Stimulated activated CD8-positive, alpha-beta memory T cell treated with anti-CD3 and anti-CD28 coated beads, Interleukin-4, amount 100 ng/mL, for 24 hours (primary cell): ENCODE measurements around the gene SEZ6L.
A peak's percentile ranks its signal among the peaks of the same experiment; 100 is the strongest.

Experiments used
- DNase-seq: peaks from one replicate; pipeline ENCODE4 v3.0.0-alpha.2; 2020; ENCODE audit warnings: low read depth

SEZ6L gene

DNA sequence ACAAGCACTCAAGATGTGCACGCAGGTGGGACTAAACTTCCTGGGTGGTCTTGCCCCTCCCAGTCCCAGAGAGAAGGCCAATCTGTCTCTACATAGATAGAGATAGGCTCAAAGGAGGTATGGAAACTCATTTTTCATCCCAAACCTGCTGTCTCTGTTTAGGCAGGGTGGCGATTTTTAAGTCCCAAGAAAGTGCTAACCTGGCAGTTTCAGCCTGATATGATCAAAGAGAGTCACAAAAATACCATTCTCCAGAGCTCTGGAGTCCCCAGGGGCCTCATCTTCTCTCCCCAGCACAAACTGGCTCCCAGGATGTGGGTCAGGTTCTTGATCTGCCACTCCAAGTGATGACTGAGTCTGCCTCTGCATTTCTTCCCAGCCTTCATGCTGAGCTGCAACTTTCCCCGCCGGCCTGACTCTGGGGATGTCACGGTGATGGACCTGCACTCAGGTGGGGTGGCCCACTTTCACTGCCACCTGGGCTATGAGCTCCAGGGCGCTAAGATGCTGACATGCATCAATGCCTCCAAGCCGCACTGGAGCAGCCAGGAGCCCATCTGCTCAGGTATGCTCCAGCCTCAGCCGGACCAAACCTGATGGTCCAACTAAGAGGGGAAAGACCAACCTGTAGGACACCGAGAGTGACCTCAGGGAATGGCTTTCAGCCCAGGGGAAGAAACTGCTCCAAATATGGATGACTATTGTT is 129.5 kb downstream of the SEZ6L start:
- DNase-seq: no peak

DNA sequence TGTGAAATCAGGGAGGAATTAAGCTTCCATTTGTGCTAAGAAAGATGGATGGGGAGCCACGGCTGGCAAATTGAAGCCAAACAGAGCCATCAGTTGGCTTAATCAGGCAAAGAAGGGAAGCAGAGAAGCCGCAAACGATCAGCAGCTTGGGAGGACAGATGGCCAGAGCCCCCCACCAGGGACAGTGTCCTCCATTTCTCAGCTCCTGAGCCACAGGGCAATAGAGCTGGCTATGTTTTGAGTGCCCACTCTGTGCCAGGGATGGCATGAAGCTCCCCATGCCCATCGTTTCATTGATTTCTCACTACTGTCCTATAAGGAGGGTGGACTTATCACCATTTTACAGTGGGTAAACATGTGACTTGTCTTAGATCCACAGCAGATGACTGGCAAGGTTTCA is 133.5 kb downstream of the SEZ6L start:
- DNase-seq: no peak

DNA sequence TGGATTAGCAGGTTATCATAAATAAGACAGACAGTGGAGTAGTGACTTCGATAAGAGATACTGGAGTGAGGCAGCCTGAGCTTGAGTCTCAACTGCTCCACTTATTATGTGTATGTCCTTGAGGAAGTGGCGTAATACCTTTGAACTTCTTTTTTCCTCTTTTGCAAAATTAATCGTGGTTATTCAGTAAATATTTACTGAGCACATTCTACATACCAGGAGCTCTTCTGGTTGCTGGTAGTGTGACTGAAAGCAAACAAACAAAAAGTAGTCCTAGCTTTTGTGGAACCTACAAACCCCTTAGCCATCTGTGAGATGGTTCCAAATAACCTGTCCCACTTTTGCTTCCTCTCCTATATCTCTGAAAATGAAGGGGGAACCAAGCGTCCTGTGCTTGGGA is 134.2 kb downstream of the SEZ6L start:
- DNase-seq: no peak

DNA sequence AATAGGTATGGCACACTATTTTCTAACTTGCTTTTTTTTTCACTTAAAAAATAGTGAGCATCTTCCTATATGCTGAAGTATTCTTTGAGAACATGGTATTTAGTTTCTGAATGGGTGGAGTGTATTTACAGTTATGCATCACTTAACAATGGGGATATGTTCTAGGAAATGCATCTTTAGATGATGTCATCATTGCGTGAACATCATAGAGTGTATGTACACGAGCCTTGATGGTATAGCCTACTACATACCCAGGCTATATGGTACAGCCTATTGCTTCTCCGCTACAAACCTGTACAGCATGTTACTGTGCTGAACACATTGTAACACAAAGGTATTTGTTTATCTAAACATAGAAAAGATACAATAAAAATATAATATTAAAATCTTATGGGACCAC is 135.5 kb downstream of the SEZ6L start:
- no peak for DNase-seq

DNA sequence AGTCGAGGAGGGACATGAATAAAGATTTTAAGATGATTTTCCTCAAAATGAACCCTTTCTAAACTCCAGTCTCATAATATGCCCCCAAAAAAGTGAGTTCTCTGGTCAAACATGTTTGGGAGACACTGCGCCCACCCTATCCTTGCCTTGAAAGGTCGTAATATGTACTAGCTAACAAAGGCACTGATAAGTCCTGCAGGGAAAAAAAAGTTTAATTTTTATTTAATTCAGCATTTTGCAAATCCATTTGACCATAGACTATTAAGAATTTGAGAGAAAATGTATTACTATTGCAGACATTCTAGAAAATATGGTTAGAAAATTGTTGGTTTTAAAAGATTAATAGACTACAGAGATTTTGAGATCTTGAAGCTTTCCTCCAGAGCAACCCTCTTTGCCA is 139.2 kb downstream of the SEZ6L start:
- DNase-seq: no peak

DNA sequence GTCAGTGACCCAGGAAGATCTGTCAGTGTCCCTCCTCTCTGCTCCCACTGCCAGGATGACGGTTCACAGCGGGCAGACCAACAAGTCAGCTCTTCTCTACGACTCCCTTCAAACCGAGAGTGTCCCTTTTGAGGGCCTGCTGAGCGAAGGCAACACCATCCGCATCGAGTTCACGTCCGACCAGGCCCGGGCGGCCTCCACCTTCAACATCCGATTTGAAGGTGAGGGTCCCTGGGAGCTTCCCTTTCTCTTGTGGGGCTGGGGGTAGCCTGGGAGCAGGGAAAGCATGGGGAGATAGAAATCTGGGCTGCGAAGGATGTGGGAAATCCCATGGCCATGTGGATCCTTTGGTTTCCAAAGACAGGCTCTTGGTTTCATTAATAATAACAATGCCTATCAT is 141.4 kb downstream of the SEZ6L start:
- DNase-seq: no peak

DNA sequence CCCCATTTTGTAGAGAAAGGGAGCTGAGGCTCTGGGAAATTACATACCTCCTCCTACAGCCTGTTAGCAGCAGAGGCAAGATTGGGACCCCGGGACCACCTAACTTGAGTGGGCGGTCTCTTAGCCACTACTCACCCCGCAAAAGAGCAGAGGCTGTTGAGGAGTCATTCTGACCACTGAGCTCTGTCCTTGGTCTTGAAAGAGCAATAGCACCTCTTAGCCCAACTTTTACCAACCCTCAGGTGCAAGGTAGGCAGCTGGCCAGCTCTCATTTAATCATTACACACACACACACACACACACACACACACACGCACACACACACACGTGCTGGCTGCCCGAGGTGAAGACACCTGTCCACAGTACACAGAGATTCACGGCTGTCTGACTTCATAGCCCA is 144.0 kb downstream of the SEZ6L start:
- no peak for DNase-seq

DNA sequence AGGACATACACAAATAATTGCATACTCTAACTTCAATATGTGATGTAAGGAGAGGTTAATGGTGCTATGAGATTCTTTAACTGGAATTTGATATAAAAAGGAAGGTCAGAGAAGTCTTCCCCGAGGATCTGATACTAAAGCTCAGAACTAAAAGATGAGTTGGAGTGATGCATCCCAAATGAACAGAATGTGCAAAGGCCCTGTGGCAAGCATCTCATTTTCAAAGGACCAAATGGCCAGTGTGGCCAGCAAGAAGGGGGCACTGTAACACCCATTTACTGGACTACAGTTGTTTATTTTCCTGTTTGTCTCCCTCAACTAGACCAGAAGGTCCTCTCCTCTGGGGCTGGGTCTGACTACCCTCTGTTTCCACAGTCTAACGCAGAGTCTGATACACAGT is 144.9 kb downstream of the SEZ6L start:
- DNase-seq: no peak

DNA sequence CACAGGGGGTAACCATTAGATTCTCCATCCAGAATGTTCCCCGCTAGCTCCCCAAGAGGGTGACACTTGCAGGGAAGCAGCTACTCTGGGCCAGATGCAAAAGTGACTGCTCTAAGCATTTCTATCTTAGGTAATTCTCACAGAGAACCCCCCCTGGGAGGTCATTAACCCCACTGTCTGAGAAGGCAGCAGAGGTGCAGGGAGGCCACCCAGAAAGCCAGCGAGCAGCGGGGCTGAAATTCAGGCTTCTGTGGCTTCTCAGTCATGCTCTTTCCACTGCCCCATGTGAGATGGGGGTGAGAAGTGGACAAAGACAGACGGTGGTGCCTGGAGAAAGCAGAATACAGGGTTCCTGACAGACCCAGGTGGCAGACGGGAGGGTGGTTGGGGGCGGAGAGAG is 145.4 kb downstream of the SEZ6L start:
- DNase-seq: no peak

DNA sequence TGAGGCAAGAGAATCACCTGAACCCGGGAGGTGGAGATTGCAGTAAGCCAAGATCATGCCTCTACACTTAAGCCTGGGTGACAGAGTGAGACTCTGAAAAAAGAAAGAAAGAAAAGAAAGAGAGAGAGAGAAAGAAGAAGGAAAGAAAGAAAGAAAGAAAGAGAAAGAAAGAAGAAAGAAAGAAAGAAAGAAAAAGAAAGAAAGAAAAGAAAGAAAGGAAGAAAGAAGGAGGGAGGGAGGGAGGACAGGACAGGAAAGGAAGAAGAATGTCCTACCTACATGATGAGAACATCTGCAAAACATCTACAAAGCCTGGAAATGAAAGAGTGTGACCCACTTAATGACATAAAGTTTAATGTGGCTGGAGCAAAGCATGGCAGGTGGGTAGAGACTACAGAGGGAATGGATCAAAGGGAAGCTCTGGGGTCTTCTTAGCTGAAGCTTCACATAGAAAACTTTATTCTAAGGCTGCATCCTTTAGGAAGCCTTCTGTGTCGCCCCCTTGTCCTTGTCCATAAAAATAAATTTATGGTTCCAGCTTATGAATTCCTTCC is 147.5 kb downstream of the SEZ6L start:
- DNase-seq: no peak

DNA sequence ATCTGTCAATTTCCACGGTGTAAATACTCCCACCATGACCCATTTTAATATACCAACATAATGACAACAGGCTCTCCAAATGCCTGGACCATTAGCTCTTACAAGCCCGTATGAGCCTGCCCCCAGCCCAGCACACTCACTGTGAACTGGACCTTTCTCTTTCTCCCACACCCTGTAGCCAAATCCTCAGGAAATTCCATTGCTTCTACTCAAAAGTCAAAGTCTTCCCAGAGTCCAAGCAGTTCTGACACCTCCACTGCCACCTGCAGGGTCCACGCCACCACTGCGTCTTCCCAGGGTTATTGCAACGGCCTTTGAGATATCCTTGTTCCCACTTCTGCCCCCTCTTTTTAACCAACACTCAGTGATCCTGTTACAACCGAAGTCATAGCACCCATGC is 149.7 kb downstream of the SEZ6L start:
- no peak for DNase-seq

DNA sequence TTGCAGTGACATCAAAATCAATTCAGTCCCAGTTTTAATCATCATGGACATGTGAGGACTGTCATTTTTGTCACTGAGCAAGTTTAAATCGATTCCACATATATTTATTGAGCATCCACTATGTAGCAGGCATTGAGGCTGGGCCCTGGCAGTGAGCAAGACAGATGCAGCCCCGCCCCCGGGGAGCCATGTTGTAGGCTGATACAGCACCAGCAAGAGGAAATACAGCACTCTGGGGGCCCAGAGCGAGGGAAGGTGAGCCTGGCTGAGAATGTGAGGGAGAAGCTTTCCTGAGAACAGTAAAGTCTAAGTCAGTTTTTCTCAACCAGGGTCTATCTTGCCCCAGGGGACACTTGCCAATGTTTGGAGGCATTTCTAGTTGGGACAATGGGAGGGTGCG is 151.2 kb downstream of the SEZ6L start:
- no peak for DNase-seq

DNA sequence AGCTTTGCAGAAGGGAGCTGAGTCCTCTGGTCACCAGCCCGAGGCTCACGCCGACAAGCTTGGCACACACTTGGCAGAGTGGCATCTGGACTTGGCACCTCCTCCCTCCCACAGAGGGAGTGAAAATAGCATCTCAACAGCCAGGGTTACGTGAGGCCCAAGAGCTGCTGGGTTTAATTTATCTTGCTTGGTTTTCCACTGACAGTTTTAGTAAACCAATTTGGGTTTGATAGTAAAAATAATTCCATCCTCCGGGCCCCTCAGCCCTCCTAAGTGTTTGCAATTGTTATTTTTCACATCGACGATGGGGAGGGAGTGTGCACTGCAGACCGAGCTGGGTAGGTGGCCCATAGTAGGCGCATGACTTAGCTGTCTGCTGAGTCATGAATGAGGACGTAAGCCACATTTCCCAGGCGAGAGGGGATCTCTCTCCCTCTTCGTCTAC is 152.2 kb downstream of the SEZ6L start:
- no peak for DNase-seq

DNA sequence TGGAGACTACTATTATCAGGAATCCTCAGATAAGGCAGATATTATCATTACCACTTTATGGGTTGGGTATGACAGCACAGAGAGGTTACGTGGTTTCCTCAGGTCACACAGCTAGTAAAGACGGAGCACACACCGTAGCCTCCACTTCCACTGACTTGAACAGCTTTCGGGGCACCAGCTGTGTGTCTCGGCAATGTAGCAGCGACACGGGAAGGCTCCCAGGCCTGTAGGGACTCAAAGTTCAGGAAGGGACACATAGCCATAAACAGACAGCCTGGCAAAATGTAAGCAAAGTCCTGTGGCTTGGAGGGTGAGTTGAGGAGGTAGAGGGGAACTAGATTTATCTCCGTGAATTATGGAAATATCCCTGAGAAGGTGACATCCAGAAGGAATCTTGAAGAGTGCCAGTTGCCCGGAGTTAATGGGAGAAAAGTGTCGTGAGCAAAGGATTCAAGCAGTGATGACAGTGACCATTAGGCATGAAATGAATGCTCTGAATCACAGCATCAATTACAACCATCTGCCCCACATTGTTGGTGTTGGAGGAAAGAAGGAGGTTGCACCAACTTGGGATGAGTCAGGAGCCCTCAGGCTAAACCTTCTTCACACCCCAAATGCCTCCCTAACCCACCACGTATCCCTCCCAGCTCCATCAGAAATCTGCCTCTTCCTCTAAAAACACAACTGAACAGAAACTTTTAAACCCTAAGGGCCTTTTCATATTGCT is 153.1 kb downstream of the SEZ6L start:
- no peak for DNase-seq

DNA sequence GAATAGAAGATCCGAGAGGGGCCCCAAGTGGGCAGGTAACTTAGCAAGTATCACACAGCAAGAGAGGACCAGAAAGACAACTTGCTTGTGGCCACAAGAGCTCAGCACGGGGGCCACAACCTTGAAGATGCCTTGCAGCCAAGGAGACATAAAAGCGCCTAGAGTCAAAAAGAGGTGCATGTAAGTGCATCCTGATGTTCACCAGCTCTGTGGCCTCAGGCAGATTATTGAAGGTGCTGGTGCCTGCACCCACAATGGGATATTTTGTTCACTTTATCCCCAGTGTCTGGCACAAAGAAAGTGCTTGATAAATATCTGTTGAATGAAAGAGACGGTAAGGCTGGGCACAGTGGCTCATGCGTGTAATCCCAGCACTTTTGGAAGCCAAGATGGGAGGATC is 153.8 kb downstream of the SEZ6L start:
- DNase-seq: no peak

DNA sequence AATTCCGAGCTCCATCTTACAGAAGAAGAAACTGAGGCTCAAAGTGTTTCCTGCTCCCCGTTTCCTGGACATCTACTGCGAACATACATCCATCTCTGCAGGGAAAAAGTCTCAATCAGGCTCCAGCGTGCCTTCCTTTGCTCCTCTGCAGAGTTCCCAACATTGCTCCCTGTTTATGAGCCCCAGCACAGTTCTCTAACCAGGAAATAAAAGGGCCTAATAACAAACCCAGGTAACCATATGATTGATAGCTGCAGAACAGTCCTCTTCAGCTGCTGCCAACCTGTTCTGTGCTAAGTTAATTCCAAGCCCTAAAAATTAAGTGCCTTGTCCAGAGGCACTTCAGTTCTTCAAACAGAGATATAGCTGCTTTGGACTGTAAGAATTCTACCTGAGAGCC is 154.9 kb downstream of the SEZ6L start:
- DNase-seq: no peak

DNA sequence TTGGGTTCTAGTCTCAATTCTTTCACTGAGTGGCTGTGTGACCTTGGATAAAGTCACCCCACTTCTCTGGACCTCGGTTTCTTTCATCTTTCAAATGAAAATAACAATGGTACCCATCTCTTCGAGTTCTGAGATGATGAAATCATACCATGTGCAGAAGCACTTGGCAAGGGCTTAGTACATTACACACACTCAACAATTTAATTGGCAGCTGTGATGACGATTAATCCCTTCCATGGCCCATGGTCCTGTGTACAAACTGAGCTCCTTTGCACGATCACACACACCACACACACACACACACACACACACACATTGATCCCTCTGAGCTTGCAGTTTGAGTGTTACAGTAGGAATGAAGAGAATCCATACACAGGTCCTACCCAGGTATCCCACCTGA is 156.4 kb downstream of the SEZ6L start:
- no peak for DNase-seq

DNA sequence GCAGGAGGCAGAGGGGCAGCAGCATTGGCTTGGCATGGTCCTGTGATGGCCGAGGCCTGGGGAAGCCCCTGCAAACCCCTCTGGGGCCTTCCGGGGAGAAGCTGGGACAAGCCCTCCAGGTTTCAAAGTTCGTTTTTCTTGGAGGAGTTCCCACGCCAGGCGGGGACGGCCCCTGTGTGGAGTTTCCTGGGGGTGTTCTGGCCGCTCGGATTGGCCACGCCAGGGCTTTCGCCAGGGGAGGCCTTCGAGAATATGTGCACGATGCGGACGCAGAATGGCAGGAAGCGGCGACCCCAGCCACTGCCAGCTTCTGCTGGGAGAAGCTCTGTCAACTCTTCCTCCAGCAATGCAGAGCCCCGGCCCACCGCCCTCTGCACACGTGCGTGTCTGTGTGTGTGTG is 157.5 kb downstream of the SEZ6L start:
- no peak for DNase-seq

DNA sequence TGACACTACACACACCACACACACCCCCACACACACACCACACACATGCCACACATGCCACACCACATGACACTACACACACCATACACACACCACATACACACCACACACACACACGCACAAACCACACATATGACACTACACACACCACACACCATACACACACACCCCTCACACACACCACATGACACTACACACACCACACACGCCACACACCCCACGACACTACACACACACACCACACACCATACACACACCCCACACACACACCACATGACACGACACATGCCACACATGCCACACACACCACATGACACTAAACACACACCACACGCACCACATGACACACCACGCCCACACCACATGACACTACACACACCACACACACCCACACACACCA is 158.0 kb downstream of the SEZ6L start:
- DNase-seq: no peak

DNA sequence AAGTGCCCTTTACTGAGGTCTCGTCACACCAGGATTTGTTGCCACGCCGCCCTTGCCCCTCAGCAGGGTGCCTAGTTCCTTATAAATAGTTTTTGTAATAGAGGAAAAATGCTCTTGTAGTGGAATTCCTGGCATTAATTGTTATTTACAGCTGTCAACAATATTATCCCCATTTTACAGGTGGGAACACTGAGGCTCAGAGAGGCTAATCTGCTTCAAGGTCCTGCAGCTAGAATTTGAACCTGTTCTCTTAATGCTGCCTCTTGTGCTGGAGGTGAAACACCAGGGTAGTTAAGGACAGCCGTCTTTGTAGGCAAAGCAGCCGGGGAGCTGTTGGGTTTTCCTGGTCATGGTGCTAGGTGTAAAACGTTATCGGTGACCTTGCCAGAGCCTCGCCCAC is 159.0 kb downstream of the SEZ6L start:
- DNase-seq: no peak

DNA sequence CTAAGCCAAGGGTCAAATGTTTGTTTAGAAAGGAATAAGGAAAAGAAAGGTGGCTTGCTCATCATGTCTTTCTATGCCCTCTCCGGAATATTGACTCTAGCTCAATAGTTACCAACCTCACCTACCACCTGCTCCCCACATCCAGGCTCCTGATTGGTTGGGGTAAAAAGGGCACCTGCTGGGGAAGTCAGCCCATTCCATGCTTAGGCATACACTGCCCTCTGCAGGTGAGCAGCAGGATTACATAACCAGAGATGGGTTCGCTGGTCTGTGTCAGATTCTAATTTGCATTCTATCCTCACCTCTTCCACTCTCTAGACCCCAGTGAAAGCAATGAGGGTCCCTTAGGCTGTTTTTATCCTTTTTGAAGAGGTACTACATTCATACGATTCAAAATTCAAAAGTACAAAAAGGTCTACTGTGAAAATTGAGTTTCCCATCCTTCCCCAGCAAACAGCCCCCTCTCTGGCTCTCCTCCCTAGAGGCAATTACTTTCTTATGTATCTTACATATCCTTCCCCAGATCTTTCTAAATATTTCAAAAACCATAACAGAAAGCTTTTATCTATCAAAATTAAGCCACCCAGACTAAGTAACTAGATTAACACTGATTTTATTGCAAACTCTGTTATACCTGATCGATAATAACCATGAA is 161.8 kb downstream of the SEZ6L start:
- peak; percentile 17 for DNase-seq

DNA sequence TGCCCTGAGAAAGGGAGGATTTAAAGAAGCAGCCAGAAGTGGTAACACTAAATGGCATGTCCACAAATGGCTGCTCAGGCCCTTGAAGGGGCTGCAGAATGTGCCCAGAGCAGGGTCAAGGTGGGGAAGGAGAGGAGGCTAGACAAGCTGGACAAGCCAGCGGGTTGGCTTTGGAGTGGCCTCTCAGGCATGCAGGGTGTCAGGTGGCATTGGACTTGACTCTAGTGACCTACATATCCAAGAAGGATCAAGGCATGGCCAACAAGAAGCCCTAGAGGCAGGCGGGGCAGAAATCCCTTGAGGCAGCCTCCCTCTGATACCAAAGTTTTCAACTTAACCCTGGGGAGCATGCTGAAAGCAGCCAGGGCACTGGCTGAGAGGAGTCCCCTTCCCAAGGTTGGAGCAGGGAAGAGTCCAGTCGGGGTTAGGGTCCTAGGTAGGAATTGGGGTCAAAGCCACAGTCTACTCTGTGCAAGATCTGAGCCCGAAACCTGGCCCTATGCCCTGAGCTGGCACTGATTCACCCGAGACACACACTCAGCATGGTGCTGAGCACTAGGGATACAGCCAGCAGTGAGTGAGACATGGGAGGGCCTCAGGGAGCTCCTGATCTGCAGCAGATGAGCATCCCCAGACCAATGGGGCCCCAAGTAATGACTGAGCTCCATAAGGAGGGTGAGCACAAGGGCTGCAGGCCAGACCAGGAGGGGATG is 164.0 kb downstream of the SEZ6L start:
- no peak for DNase-seq

DNA sequence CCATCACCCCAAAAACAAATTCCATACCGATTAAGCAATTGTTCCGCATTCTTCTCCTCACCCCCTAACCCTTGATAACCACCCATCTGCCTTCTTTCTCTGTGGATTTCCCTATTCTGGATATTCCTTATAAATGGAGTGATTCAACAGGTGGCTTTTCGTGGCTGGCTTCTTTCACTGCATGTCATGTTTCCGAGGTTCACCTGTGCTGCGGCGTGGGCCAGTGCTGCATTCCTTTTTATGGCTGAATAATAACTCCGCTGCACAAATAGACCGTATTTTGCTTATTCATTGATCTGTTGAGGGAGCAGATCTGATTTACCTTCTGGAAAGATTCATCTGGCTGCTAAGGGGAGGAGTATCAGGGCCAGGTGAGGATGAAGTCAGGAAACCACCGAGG is 165.0 kb downstream of the SEZ6L start:
- no peak for DNase-seq
